Trophoblast cell (in vitro differentiated cells and primary cell): Measurements from ENCODE around the gene TFRC.

ENCODE experiments used
- DNase-seq, 2 donors: peaks; one replicate each; pipeline ENCODE4 v3.0.0-alpha.2; 2016
- H2AFZ ChIP-seq: 2 replicates; pipeline ENCODE4 v1.6.1; 2013; ENCODE audit warnings: low read length, moderate library complexity, mild to moderate bottlenecking; ENCODE audit not compliant: insufficient read depth, poor library complexity
- H2AK5ac ChIP-seq: 2 replicates; pipeline ENCODE4 v1.6.1; 2013; ENCODE audit warnings: mild to moderate bottlenecking, low read length
- H2BK120ac ChIP-seq: 2 replicates; pipeline ENCODE4 v1.6.1; 2013; ENCODE audit warnings: low read length, mild to moderate bottlenecking, moderate library complexity; ENCODE audit not compliant: insufficient read depth, poor library complexity
- H2BK12ac ChIP-seq: 2 replicates; pipeline ENCODE4 v1.6.1; 2013; ENCODE audit warnings: mild to moderate bottlenecking, low read length, moderate library complexity
- H2BK5ac ChIP-seq: 2 replicates; pipeline ENCODE4 v1.6.1; 2013; ENCODE audit warnings: low read length, low read depth, moderate library complexity, mild to moderate bottlenecking; ENCODE audit not compliant: poor library complexity
- H3K14ac ChIP-seq: 2 replicates; pipeline ENCODE4 v1.6.1; 2013; ENCODE audit warnings: mild to moderate bottlenecking, low read length
- H3K18ac ChIP-seq: 2 replicates; pipeline ENCODE4 v1.6.1; 2013; ENCODE audit warnings: mild to moderate bottlenecking, low read length
- H3K23ac ChIP-seq: 2 replicates; pipeline ENCODE4 v1.6.1; 2013; ENCODE audit warnings: low read length
- H3K27ac ChIP-seq: 2 replicates; pipeline ENCODE4 v1.5.1; 2013; ENCODE audit warnings: low read depth, mild to moderate bottlenecking, inconsistent platforms, low read length, moderate library complexity
- H3K27me3 ChIP-seq: 2 replicates; pipeline ENCODE4 v1.6.1; 2013; ENCODE audit warnings: inconsistent platforms, mild to moderate bottlenecking, low read length, moderate library complexity; ENCODE audit not compliant: insufficient read depth
- H3K36me3 ChIP-seq, 2 experiments: 1 replicate in 1 of 2; 2 replicates in 1 of 2; pipeline ENCODE4 v1.6.1; 2013; ENCODE audit warnings: low read length in 2 of 2, mild to moderate bottlenecking in 2 of 2, moderate library complexity in 1 of 2; ENCODE audit not compliant: insufficient read depth in 2 of 2, control insufficient read depth in 1 of 2
- H3K4ac ChIP-seq: 2 replicates; pipeline ENCODE4 v1.6.1; 2013; ENCODE audit warnings: low read depth, mild to moderate bottlenecking, low read length, moderate library complexity
- H3K4me1 ChIP-seq, 2 experiments: 1 replicate in 1 of 2; 2 replicates in 1 of 2; pipeline ENCODE4 v1.6.1; 2013; ENCODE audit warnings: low read length in 2 of 2, mild to moderate bottlenecking in 2 of 2, moderate library complexity in 1 of 2; ENCODE audit not compliant: insufficient read depth in 2 of 2, control insufficient read depth in 1 of 2
- H3K4me2 ChIP-seq: 2 replicates; pipeline ENCODE4 v1.6.1; 2013; ENCODE audit warnings: inconsistent platforms, mild to moderate bottlenecking, low read length, moderate library complexity
- H3K4me3 ChIP-seq: 2 replicates; pipeline ENCODE4 v1.5.1; 2013; ENCODE audit warnings: mild to moderate bottlenecking, low read depth, low read length, inconsistent platforms
- H3K79me1 ChIP-seq: one replicate; pipeline ENCODE4 v1.6.1; 2013; ENCODE audit warnings: low read length
- H3K79me2 ChIP-seq: 2 replicates; pipeline ENCODE4 v1.6.1; 2013; ENCODE audit warnings: low read length, mild to moderate bottlenecking; ENCODE audit not compliant: control insufficient read depth, insufficient read depth, poor library complexity
- H3K9ac ChIP-seq: 2 replicates; pipeline ENCODE4 v1.6.1; 2013; ENCODE audit warnings: mild to moderate bottlenecking, low read length
- H3K9me3 ChIP-seq: 2 replicates; pipeline ENCODE4 v1.6.1; 2013; ENCODE audit warnings: low read depth, mild to moderate bottlenecking, control low read depth, inconsistent platforms, low read length; ENCODE audit not compliant: insufficient read depth
- H4K12ac ChIP-seq: 2 replicates; pipeline ENCODE4 v1.6.1; 2013; ENCODE audit warnings: low read depth, mild to moderate bottlenecking, low read length, moderate library complexity
- H4K8ac ChIP-seq: 2 replicates; pipeline ENCODE4 v1.6.1; 2013; ENCODE audit warnings: low read depth, mild to moderate bottlenecking, low read length, moderate library complexity
- H4K91ac ChIP-seq: one replicate; pipeline ENCODE4 v1.6.1; 2013; ENCODE audit warnings: low read depth, mild to moderate bottlenecking, low read length, moderate library complexity
- WGBS: extraction: QIAGEN DNeasy Blood & Tissue Kit; methylation state at CpG from one replicate; pipeline ENCODE4 v1.1.7; 2013; ENCODE audit warnings: missing lambda C conversion rate; ENCODE audit not compliant: insufficient read length, insufficient coverage; ENCODE audit errors: extremely low coverage; 5-methylcytosine and 5-hydroxymethylcytosine counted together

Gene TFRC

GRCh38 chr3:196063456-196063855 lies 18.4 kb downstream of the TFRC start:
- Histone ChIP-seq H3K4me1 (no peaks in the 10 kb centered on the region), H3K4me2 (no peak overlapping the region), H3K14ac (no peak overlapping the region), H3K9ac (no peak overlapping the region), H2BK5ac (no peak overlapping the region), H3K23ac (no peak overlapping the region), H3K27me3 (no peaks in the 10 kb centered on the region), H4K12ac (no peak overlapping the region), H3K79me1 (no peaks in the 10 kb centered on the region), H3K36me3 (peaks cover 29 to 33% of the 10 kb centered on the region in 2 experiments), H3K4me3 (no peak overlapping the region), H4K8ac (no peak overlapping the region), H2BK12ac (no peak overlapping the region), H3K27ac (no peak overlapping the region), H3K4ac (no peak overlapping the region), H3K79me2 (no peaks in the 10 kb centered on the region), H3K18ac (no peak overlapping the region), H2AFZ (no peak overlapping the region), H4K91ac (no peak overlapping the region), H3K9me3 (no peaks in the 10 kb centered on the region), H2BK120ac (no peak overlapping the region), H2AK5ac (no peak overlapping the region)
- 100% methylated on average over 1 of the region's 6 CpGs for WGBS
- DNase-seq = no peak

- Histone ChIP-seq H3K79me2 (no peaks in the 10 kb centered on the region), H3K4me1 (no peaks in the 10 kb centered on the region), H3K9me3 (no peaks in the 10 kb centered on the region), H3K14ac (no peak overlapping the region), H2BK12ac (no peak overlapping the region), H3K9ac (no peak overlapping the region), H2BK5ac (no peak overlapping the region), H4K91ac (no peak overlapping the region), H3K79me1 (no peaks in the 10 kb centered on the region), H3K4me3 (no peak overlapping the region), H3K18ac (no peak overlapping the region), H2AK5ac (no peak overlapping the region), H2AFZ (no peak overlapping the region), H3K27me3 (no peaks in the 10 kb centered on the region), H2BK120ac (no peak overlapping the region), H3K4ac (no peak overlapping the region), H4K12ac (no peak overlapping the region), H3K4me2 (no peak overlapping the region), H3K36me3 (peaks cover 25 to 30% of the 10 kb centered on the region in 2 experiments), H3K23ac (no peak overlapping the region), H3K27ac (no peak overlapping the region), H4K8ac (no peak overlapping the region)
- DNase-seq = peak; percentile 31 to 72
Measured at GRCh38 chr3:196063049-196063448, 18.8 kb downstream of the TFRC start.

DNA sequence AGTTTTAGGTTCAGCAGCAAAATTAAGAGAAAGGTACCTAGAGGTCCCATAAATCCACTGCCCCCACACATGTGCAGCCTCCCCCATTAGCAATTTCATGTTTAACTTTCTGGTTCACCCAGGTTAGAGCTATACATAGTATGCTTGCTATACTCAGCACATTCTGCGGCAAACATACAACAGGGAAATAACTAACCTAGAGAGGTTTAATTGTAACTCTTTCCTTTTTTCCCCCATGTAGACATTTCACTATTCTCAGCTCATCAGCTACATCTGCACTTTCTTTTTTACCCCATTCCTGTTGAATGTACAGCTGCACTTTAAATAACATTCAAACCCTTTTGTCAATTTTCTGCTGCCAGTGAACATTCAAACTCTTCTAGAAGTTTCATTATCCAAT lies 21.1 kb downstream of the TFRC start:
- H3K79me1 ChIP-seq = no peaks in the 10 kb centered on the region
- H3K36me3 ChIP-seq = peaks cover 28 to 33% of the 10 kb centered on the region in 2 experiments
- no peaks in the 10 kb centered on the region for H3K79me2 ChIP-seq
- no peak overlapping the region for H2AFZ ChIP-seq
- WGBS = no CpG with 5 or more reads among the region's 1 CpG
- no peak overlapping the region for H3K27ac ChIP-seq
- no peaks in the 10 kb centered on the region for H3K27me3 ChIP-seq
- H4K12ac ChIP-seq = no peak overlapping the region
- H2BK12ac ChIP-seq = no peak overlapping the region
- H4K91ac ChIP-seq = no peak overlapping the region
- H3K4me1 ChIP-seq = no peaks in the 10 kb centered on the region
- no peak for DNase-seq
- H3K18ac ChIP-seq = no peak overlapping the region
- no peak overlapping the region for H3K14ac ChIP-seq
- H2BK120ac ChIP-seq = no peak overlapping the region
- no peak overlapping the region for H3K4ac ChIP-seq
- H3K23ac ChIP-seq = no peak overlapping the region
- H3K9ac ChIP-seq = no peak overlapping the region
- H3K4me3 ChIP-seq = no peak overlapping the region
- H3K9me3 ChIP-seq = no peaks in the 10 kb centered on the region
- no peak overlapping the region for H4K8ac ChIP-seq
- no peak overlapping the region for H2AK5ac ChIP-seq
- H2BK5ac ChIP-seq = no peak overlapping the region
- H3K4me2 ChIP-seq = no peak overlapping the region

GRCh38 chr3:196057760-196058331 lies 24.0 kb downstream of the TFRC start:
- no peak overlapping the region for H2AFZ ChIP-seq

More at GRCh38 chr3:196057760-196058331, 24.0 kb downstream of the TFRC start:
- Histone ChIP-seq H3K79me1 (no peaks in the 10 kb centered on the region), H4K91ac (no peak overlapping the region), H3K9ac (no peak overlapping the region), H2BK120ac (no peak overlapping the region), H3K9me3 (no peaks in the 10 kb centered on the region), H3K14ac (no peak overlapping the region), H3K4ac (no peak overlapping the region), H3K18ac (no peak overlapping the region), H2BK12ac (no peak overlapping the region), H3K36me3 (peaks cover 34 to 35% of the 10 kb centered on the region in 2 experiments), H3K4me1 (no peaks in the 10 kb centered on the region), H3K79me2 (no peaks in the 10 kb centered on the region), H4K8ac (no peak overlapping the region), H2AK5ac (no peak overlapping the region), H2BK5ac (no peak overlapping the region), H3K27me3 (no peaks in the 10 kb centered on the region), H3K23ac (no peak overlapping the region), H4K12ac (no peak overlapping the region), H3K4me3 (no peak overlapping the region), H3K4me2 (no peak overlapping the region), H3K27ac (no peak overlapping the region)
- WGBS = no CpG with 5 or more reads among the region's 3 CpGs
- no peak for DNase-seq
